Stimulated activated CD4-positive, alpha-beta T cell treated with anti-CD3 and anti-CD28 coated beads, Interleukin-15, amount 100 ng/mL, for 48 hours (primary cell): ENCODE results near the gene SCNN1G.

ENCODE experiments used
- DNase-seq, 2 donors: peaks; one replicate each; pipeline ENCODE4 v3.0.0-alpha.2; 2020; ENCODE audit warnings: low read depth in 2 of 2

Gene SCNN1G

DNA sequence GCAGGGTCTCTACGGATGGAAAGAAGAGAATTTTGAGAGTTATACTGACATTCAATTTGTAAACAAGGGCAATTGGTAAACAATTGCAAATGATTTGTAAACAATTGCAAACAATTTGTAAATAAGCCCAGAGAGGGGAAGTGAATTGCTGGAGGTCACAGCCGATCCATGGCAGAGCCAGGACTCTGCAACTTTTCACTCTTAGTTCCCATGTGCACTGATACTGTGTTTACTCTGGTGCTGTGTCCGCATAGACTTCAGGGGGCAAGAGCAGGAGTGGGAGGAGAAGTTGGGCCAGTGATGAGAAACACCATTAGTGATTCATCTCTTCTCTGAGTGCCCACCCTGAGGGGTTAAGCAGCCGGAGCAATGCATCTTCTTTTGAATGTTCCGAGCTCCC is 14.0 kb downstream of the SCNN1G start:
- DNase-seq = no peak

DNA sequence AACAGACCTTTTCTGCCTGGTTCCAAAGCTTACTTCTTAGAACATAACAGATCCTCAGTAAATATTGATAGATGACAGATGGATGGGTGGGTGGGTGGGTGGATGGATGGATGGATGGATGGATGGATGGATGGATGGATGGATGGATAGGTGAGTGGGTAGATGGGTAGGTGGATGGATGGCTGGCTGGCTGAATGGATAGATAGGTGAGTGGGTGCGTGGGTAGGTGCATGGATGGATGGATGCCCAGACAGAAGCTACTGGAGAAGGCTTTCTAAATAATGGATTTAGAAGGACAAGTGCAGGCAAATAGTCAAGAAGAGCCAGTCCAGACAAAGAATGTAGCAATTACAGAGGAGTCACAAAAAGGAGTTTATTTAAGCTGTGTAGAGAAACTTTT is 19.6 kb downstream of the SCNN1G start:
- no peak for DNase-seq

DNA sequence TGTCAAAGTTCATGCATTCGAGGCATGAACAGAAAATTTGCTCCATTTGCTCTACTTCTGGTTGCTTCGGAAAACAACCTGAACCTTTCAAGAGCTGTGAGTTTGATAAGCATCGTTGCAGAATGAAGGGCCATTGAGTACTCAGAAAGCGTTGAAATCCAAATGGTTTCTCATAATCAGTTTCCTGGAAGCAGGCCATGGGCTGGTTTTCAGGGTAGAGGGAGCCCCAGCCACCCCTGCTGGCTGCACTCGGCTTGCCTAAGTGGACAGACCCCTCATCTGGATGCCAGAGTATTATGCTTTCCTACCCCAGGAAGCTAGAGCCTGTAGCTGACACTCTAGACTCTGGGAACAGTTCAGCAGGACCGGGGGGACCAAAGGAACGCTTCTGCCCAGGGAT is 24.4 kb downstream of the SCNN1G start:
- no peak for DNase-seq

DNA sequence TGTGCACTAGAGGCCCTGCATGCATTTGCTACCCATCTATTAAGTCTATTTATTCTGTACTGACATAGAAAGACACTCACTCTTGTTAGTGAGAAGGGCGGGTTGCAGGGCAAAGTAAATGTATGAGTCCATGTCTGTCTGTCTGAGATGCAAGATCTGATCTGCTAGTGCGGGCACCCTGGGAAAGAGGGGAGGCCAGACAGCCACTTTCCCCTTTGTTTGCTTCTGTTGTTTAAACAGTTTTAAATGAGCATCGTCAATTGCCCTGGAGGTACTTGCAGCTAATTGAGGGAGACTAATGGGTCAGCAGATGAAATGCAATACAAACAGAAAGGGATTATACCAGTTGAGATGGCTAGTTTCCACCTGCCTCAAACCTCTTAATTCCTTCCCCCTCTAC is 24.9 kb downstream of the SCNN1G start:
- no peak for DNase-seq

DNA sequence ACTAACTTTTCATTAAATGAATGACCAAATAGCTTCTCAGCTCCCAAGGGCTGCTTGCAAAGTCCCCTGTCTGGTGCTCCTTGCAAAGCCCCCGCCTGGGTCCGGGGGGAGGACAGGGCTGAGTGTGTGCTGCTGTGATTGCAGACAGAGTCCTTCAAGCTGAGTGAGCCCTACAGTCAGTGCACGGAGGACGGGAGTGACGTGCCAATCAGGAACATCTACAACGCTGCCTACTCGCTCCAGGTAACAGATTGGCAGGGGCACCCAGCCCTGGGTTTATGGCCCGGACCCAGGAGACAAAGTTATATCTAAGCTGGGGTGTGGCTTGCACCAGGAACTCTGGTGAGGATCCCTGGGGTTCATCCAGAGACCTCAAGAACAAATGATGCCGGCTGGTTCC is 27.1 kb downstream of the SCNN1G start:
- no peak for DNase-seq

DNA sequence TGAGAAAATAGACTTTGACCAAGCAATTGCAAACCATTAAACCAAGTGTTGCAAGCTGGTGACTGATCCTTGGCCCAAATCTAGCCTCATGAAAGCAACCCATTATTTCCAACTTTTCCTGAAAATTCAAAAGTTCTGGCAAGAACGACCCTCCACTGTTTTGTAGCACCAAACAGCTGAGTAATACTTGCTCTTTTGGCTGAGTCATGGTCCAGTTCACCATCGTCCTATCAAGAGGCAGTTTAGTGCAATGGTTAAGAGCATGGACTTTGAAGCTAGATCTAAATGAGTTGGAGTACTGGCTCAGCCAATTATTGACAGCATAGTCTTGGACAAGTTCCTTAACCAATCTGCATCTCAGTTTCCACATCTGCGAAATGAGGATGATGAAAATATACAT is 31.3 kb downstream of the SCNN1G start:
- DNase-seq = no peak

DNA sequence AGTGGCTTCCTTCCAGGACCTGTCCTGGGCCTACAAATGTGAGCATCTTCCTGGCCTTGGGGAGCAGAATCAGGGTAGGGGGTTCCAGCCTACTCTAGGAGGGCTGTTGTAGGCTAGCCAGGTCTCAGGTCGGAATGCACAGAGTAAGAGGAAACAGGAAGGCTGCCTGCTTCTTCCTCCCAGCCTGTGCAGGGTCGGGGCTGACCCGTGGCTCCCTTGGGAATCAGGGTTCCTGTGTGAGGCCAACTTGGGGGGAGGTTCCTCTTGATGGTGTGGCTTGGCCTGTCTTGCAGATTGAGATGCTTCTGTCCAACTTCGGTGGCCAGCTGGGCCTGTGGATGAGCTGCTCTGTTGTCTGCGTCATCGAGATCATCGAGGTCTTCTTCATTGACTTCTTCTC is 32.3 kb downstream of the SCNN1G start:
- no peak for DNase-seq

DNA sequence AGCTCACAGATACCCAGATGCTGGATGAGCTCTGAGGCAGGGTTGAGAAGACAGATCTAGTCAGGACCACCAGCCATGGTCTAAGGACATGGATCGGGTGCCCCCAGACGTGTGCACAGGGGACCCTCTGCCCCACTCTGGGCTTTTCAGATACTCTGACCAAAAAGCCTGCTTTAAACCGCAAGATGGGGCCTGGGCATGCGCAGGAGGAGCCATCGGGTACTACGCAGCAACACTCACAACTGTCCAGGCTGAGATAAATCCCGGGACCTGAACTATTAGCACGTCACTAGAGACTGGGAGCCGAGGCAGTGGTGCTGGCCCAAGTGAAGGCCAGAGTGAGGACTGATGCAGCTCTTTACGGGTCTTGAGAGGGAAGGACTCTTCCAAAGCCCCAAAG is 32.9 kb downstream of the SCNN1G start:
- no peak for DNase-seq

DNA sequence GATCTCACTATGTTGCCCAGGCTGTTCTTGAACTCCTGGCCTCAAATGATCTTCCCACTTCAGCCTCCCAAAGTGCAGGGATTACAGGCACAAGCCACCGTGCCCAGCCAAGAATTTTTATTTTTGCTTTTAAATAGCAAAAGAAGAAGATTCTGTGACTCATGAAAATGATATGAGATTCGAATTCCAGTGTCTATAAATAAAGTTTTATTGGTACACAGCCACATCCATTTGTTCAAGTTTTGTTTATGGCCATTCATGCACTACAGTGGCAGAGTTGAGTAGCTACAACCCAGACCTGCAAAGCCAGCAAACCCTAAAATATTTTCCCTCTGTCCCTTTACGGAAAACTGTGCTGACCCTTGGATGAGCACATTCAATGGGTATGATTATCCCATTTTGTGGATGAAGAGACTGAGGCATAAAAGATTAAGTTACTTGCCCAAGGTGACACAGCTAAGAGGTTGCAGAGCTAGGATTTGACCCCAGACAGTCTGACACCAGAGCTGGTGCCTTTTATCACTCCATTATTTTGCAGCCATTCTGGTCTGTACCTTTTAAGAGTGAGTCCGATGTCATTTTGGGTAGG is 34.2 kb downstream of the SCNN1G start:
- DNase-seq = no peak

DNA sequence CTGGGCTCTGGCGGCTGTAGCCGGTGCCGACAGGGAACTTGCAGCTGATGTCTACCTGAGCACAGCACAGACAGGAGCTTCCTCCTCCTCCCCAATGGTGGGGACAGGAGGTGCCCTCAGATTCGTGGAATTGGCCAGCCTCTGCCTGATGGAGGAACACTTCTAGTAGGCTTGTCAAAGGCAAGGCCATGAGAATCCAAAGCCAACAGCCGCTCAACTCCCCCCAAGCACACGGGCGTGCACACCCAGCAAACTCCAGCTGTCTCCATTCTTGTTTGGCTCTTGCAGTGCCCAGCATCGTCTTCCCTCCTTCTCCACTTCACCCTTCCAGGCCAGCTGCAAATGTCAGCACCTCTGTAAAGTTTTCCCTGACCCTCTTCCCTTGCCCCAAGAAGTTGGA is 35.1 kb downstream of the SCNN1G start:
- no peak for DNase-seq

DNA sequence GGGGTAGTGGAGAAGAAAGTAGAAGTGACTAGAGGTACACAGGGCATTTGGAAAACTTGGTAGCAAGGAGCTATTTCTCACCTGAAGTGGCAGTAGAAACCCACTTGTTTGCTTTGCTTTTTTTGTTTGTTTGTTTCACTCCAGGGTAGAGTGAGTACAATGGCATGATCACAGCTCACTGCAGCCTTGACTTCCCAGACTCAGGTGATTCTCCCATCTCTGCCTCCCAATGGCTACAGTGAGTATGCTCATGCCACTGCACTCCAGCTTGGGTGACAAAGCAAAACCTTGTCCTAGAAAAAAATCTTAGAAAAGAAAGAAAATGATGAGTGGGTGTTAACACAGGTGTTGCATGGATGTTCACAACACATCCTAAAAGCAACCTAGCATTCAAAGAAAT is 40.4 kb downstream of the SCNN1G start:
- DNase-seq = no peak

DNA sequence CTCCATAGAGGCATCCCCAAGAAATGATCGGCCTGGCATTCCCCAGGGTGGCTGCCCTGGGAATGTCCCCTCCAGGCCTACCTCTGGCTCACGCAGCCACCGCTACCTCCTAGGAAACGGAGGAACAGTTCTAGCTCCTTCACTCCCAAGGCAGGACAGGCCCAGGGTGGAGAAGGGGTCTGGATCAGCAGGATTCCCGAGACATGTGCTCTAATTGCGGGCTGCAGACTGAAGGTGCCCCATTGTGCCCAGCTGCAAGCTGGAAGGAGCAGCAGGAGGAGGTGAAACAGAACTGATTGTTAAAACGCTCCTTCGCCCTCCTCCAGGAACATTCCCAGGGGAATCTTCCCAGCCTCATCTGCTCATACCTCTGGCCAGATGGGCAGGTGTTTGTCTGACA is 40.8 kb downstream of the SCNN1G start:
- no peak for DNase-seq

DNA sequence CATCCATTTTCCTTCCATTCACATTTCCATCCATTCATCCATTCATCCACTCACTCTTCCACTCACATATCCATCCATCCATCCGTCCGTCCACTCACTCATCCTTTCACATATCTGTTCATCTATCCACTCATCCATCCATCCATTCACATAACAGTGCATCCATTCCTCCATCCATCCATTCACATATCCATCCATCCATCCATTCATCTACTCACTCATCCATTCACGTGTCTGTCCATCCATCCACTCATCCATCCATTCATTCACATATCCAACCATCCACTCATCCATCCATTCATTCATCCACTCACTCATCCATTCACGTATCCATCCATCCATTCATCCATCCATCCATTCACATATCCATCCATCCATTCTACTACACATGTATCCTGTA is 42.6 kb downstream of the SCNN1G start:
- no peak for DNase-seq

DNA sequence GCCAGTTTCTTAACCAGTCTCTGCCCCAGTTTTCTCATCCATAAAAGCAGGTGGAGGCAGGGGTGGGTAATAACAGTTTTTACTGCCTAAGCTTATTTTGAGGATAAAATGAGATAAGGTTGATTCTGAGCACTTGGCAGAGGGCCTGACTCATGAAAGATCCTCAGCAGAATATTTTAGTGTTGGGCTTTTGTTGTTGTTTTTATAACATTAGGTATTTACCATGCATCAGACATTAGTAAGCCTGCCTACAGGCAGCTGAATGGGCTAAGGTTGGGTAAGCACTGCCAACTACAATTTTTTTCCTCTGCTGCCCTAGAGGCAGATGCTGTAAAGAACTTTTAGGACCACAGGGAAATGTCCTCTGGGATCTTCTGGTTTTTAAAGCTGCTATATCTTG is 43.1 kb downstream of the SCNN1G start:
- DNase-seq = no peak

DNA sequence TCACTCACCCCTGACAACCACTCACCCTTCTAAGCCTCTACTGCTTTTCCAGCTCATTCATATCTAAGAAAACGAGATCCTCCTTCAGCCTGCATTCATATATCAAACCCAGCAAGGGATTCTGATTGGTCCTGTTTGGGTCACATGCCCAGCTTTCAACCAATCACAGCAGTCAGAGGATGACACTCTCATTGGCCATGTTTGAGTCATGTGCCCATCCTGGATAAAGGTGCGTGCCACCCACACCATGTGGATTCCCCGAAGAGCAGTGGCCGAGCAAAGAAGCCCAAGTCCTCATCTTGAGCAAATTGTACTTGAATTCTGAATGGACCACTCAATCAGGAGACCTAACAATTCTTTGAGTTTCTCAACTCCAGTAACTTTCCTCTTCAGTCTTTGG is 45.0 kb downstream of the SCNN1G start:
- DNase-seq = no peak

DNA sequence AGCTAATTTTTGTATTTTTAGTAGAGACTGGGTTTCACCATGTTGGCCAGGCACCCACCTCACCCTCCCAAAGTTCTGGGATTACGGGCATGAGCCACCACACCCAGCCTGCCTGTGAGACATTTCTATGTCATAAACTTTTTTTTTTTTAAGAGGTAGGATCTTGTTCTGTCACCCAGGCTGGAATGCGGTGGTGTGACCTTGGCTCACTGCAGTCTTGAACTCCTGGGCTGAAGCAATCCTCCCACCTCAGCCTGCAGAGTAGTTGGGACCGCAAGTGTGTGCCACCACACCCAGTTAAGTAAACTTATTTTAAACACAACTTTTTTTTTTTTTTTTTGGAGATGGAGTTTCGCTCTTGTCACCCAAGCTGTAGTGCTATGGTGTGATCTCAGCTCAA is 47.2 kb downstream of the SCNN1G start:
- no peak for DNase-seq

DNA sequence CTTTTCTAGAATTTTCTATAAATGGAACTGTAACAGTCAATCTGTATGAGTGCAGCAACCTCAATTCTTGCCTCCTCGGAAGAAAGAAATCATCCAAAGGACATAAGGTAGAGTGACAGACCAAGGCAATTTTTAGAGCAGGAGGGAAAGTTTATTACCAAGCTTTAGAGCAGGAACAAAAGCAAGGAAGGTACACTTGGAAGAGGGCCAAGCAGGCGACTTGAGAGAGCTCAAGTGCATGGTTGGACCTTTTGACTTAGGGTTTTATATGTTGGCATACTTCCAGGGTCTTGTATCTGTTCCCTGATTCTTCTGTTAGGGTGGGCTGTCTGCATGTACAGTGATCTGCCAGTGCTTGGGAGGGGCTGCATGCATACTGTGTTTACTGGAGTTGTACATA is 50.3 kb downstream of the SCNN1G start:
- no peak for DNase-seq

DNA sequence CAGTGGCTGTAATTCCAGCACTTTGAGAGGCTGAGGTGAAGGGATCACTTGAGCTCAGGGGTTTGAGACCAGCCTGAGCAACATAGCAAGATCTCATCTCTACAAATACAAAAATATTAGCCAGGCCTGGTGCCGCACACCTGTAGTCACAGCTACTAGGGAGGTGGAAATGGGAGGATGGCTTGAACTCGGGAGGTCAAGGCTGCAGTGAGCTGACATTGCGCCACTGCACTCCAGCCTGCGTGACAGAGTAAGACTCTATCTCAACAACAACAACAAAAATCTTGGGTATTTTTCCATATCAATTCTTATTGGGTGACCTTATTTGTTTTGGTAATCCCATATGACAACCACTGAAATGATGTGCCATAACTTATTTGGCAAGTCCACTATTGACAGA is 52.6 kb downstream of the SCNN1G start:
- no peak for DNase-seq

DNA sequence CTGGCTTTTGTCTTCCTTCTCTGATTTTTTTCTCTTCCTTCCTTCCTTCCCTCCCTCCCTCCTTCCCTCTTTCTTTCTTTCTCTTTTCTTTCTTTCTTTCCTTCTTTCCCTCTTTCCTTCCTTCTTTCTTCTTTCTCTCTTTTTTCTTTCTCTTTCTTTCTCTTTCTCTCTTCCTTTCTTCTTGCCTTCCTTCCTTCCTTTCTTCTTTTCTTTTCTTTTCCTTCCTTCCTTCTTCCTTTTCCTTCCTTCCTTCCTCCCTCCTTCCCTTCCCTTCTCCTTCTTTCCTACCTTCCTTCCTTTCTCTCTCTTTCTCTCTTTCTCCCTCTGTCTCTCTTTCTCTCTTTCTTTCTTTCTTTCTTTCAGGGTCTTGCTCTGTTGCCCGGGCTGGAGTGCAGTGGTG is 54.4 kb downstream of the SCNN1G start:
- no peak for DNase-seq

DNA sequence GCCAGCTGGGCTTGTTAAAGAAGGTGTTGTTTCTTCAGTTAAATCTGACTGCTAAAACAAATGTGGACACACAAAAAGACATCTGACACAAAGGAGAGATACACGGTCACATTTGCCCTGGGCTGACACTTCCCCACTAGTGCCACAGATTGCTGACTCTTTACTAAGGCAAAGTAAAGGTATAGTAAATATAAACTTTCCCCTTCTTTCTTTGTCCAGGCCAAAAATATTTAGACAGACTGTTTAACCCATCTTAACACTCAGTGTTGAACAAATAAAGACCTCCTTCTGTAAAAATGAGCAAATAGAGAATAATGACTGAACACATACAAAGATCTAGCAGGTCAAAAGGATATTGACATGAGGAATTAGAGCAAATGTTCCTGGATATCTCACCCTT is 58.4 kb downstream of the SCNN1G start:
- DNase-seq = no peak

DNA sequence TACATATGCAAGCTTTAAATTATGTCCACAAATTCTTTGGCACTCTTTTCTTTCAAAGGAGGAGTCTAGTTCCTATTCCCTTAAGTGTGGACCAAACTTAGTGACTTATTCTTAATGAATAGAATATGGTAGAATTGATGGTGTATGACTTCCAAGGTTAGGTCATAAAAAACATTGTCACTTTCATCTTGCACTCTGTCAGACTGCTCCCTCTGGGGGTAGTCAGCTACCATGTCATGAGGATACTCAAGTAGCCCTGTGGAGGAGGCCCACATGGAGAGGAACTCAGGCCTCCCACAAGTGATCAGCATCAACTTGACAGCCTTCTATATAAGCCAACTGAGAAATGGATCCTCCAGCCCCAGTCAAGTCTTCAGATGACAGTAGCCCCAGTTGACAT is 61.6 kb downstream of the SCNN1G start:
- DNase-seq = no peak

DNA sequence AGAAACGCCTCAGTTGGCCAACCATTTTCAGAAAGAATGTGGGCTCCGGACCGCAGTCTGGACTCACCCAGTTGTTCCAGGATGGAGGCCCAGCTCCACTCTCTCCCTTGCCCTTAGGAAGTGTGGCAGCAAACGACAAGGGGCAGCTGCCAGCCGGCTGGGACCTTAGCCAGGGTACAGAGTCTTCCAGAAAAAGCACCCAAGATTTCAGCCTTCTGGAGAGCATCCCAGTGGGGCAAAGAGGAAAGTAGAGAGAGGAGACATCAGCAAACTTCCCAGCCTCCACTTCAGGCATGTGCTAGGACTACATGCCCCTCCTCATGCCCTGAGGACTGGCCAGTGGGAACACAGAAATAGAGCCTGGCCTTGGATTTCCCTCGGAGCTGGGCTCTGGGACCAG is 62.7 kb downstream of the SCNN1G start:
- DNase-seq = no peak

DNA sequence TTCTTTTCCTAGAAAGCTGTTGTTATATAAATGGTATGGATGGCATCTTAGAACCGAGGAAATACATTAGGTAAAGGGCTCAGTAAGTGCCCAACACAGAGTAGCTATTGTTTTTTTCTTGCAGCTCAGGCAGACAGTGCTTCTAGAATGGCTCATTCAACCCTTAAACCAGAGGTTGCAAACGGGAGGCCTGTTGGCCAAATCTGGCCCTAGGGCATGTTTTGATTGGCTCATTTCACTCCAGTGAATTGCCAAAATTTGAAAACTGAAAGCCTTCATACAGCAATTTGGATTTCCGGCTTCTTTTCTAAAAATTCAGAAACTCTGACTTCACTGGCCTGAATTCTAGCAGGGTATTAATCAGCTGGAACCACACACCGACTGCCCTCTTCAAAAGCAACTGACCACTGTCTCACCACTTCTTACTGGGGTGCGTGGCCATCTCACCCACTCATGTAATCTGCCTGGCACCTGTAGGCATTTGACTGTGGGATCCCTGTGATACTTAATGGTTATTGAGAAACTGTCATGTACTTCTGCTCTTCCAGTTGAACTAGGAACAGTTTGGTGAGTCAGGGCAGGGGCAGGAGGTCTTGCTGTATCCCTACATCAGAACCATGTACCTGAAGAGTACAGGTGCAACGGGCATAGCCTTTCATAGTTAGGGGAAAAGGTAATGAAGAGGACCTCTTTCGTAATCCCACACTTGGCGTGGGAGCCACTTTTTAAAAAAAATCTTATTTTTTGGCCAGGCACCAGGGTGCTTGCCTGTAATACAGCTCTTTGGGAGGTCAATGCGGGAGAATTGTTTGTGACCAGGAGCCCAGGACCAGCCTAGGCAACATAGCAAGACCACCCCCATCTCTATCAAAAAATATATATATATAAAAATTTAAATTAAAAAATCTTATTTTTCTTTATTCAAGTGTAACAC is 66.0 kb downstream of the SCNN1G start:
- DNase-seq = no peak

DNA sequence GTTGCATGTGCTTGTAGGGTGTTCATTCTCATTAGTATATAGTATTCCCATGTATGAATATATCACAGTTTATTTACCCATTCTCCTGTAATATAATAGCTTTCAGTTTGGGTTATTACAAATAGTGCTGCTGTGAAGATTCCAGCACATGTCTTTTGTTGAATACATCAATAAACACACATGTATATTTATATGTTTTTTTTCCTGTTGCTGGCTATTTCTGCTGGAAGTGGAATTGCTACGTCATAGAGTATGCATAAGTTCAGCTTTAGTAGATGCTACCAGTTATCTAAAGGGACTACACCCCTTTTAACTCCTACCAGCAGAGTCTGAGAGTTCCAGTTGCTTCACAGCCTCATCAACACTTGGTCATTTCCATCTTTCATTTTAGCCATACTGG is 67.3 kb downstream of the SCNN1G start:
- no peak for DNase-seq
